ENCODE measurements around the gene COL4A6. TPM values are rescaled to one million over a fixed set of nuclear protein-coding genes. Genes with fewer than 3 reads are reported as not detected.

The COL4A6 gene
- total and polyA plus RNA-seq, 2 experiments from 2014 or later, result 4.0 to 12.9 TPM

GRCh38 chrX:108417257-108417656 is 21.0 kb downstream of the COL4A6 start:
- H3K4me1 ChIP-seq (ENCODE audit: insufficient read depth), result peaks cover 6% of the 10 kb centered on the region
- no peak overlapping the region for H2AFZ ChIP-seq
- no peaks in the 10 kb centered on the region for H3K9me3 ChIP-seq (ENCODE audit: low read depth)
- H3K9me2 ChIP-seq (replicated peaks; ENCODE audit: insufficient read depth), result no peaks in the 10 kb centered on the region
- H3K4me3 ChIP-seq, result no peak overlapping the region
- H3K27me3 ChIP-seq, result no peaks in the 10 kb centered on the region
- H3K36me3 ChIP-seq (replicated peaks; ENCODE audit: insufficient read depth, low read depth), result no peaks in the 10 kb centered on the region
- 43% methylated on average over 1 of the region's 1 CpG for WGBS (ENCODE audit: low lambda C conversion rate, missing lambda C conversion rate)
- TF ChIP-seq EZH2 (IDR thresholded peaks at IDR 0.05; ENCODE audit: borderline replicate concordance), result no peak
- TF ChIP-seq, protein P1, sequence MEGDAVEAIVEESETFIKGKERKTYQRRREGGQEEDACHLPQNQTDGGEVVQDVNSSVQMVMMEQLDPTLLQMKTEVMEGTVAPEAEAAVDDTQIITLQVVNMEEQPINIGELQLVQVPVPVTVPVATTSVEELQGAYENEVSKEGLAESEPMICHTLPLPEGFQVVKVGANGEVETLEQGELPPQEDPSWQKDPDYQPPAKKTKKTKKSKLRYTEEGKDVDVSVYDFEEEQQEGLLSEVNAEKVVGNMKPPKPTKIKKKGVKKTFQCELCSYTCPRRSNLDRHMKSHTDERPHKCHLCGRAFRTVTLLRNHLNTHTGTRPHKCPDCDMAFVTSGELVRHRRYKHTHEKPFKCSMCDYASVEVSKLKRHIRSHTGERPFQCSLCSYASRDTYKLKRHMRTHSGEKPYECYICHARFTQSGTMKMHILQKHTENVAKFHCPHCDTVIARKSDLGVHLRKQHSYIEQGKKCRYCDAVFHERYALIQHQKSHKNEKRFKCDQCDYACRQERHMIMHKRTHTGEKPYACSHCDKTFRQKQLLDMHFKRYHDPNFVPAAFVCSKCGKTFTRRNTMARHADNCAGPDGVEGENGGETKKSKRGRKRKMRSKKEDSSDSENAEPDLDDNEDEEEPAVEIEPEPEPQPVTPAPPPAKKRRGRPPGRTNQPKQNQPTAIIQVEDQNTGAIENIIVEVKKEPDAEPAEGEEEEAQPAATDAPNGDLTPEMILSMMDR (IDR thresholded peaks at IDR 0.05; ENCODE audit: poor library complexity), result no peak
- TF ChIP-seq EZH2phosphoT487 (IDR thresholded peaks at IDR 0.05; ENCODE audit: low read depth, severe bottlenecking, unreplicated experiment), result no peak
- H3K79me2 ChIP-seq, result no peaks in the 10 kb centered on the region
- no peak overlapping the region for H3K27ac ChIP-seq
- no peak for DNase-seq (ENCODE audit: low spot score)
- no peak overlapping the region for H3K4me2 ChIP-seq
- no peaks in the 10 kb centered on the region for H4K20me1 ChIP-seq (ENCODE audit: insufficient read depth, poor library complexity, severe bottlenecking)

- H2AFZ ChIP-seq, result no peak overlapping the region
- TF ChIP-seq EZH2 (IDR thresholded peaks at IDR 0.05; ENCODE audit: borderline replicate concordance), result no peak
- TF ChIP-seq, protein P1 (IDR thresholded peaks at IDR 0.05; ENCODE audit: poor library complexity), result no peak
- TF ChIP-seq EZH2phosphoT487 (IDR thresholded peaks at IDR 0.05; ENCODE audit: low read depth, severe bottlenecking, unreplicated experiment), result no peak
- no peaks in the 10 kb centered on the region for H3K36me3 ChIP-seq (replicated peaks; ENCODE audit: insufficient read depth, low read depth)
- no peak overlapping the region for H3K4me3 ChIP-seq
- H3K27me3 ChIP-seq, result no peaks in the 10 kb centered on the region
- no peaks in the 10 kb centered on the region for H3K9me3 ChIP-seq (ENCODE audit: low read depth)
- peaks cover 12% of the 10 kb centered on the region for H3K4me1 ChIP-seq (ENCODE audit: insufficient read depth)
- H3K9me2 ChIP-seq (replicated peaks; ENCODE audit: insufficient read depth), result no peaks in the 10 kb centered on the region
- H3K27ac ChIP-seq, result no peak overlapping the region
- H3K4me2 ChIP-seq, result no peak overlapping the region
- H3K79me2 ChIP-seq, result no peaks in the 10 kb centered on the region
- WGBS (ENCODE audit: low lambda C conversion rate, missing lambda C conversion rate), result 31% methylated on average over 2 of the region's 2 CpGs
- DNase-seq (ENCODE audit: low spot score), result no peak
- no peaks in the 10 kb centered on the region for H4K20me1 ChIP-seq (ENCODE audit: insufficient read depth, poor library complexity, severe bottlenecking)
Measured at GRCh38 chrX:108415891-108416290, 22.3 kb downstream of the COL4A6 start.

- H3K4me3 ChIP-seq, result no peak overlapping the region
- WGBS (ENCODE audit: low lambda C conversion rate, missing lambda C conversion rate), result 83% methylated on average over 1 of the region's 1 CpG
- H3K4me2 ChIP-seq, result no peak overlapping the region
- no peak overlapping the region for H3K27ac ChIP-seq
- H3K4me1 ChIP-seq (ENCODE audit: insufficient read depth), result peaks cover 12% of the 10 kb centered on the region
- no peak for DNase-seq (ENCODE audit: low spot score)
- no peaks in the 10 kb centered on the region for H3K36me3 ChIP-seq (replicated peaks; ENCODE audit: insufficient read depth, low read depth)
- H3K9me3 ChIP-seq (ENCODE audit: low read depth), result no peaks in the 10 kb centered on the region
- no peaks in the 10 kb centered on the region for H3K27me3 ChIP-seq
- no peak overlapping the region for H2AFZ ChIP-seq
- TF ChIP-seq EZH2phosphoT487 (IDR thresholded peaks at IDR 0.05; ENCODE audit: low read depth, severe bottlenecking, unreplicated experiment) (no peak), EZH2 (IDR thresholded peaks at IDR 0.05; ENCODE audit: borderline replicate concordance) (no peak)
- TF ChIP-seq, protein P1 (IDR thresholded peaks at IDR 0.05; ENCODE audit: poor library complexity), result no peak
- no peaks in the 10 kb centered on the region for H3K79me2 ChIP-seq
- H3K9me2 ChIP-seq (replicated peaks; ENCODE audit: insufficient read depth), result no peaks in the 10 kb centered on the region
- H4K20me1 ChIP-seq (ENCODE audit: insufficient read depth, poor library complexity, severe bottlenecking), result no peaks in the 10 kb centered on the region
Measured at GRCh38 chrX:108415146-108415545, 23.1 kb downstream of the COL4A6 start.

GRCh38 chrX:108412783-108413182 is 25.4 kb downstream of the COL4A6 start:
- no peaks in the 10 kb centered on the region for H4K20me1 ChIP-seq (ENCODE audit: insufficient read depth, poor library complexity, severe bottlenecking)
- no peaks in the 10 kb centered on the region for H3K9me2 ChIP-seq (replicated peaks; ENCODE audit: insufficient read depth)

More at GRCh38 chrX:108412783-108413182, 25.4 kb downstream of the COL4A6 start:
- no peak for DNase-seq (ENCODE audit: low spot score)
- peaks cover 12% of the 10 kb centered on the region for H3K4me1 ChIP-seq (ENCODE audit: insufficient read depth)
- no peaks in the 10 kb centered on the region for H3K36me3 ChIP-seq (replicated peaks; ENCODE audit: insufficient read depth, low read depth)
- no peaks in the 10 kb centered on the region for H3K9me3 ChIP-seq (ENCODE audit: low read depth)
- H3K27ac ChIP-seq, result no peak overlapping the region
- TF ChIP-seq, protein P1 (IDR thresholded peaks at IDR 0.05; ENCODE audit: poor library complexity), result no peak
- TF ChIP-seq EZH2 (IDR thresholded peaks at IDR 0.05; ENCODE audit: borderline replicate concordance) (no peak), EZH2phosphoT487 (IDR thresholded peaks at IDR 0.05; ENCODE audit: low read depth, severe bottlenecking, unreplicated experiment) (no peak)
- H3K27me3 ChIP-seq, result no peaks in the 10 kb centered on the region
- H2AFZ ChIP-seq, result no peak overlapping the region
- no peaks in the 10 kb centered on the region for H3K79me2 ChIP-seq
- no peak overlapping the region for H3K4me2 ChIP-seq
- no peak overlapping the region for H3K4me3 ChIP-seq

Data from hepatocyte (in vitro differentiated cells).